ENCODE data around the gene SPTSSA.

The SPTSSA gene

GRCh38 chr14:34420547-34421150, 41.4 kb downstream of the SPTSSA start:
- TF ChIP-seq EZH2phosphoT487 (IDR thresholded peaks at IDR 0.05; ENCODE audit: low read length) = no peak
- no peak for TF ChIP-seq CTCF (IDR thresholded peaks at IDR 0.05; ENCODE audit: low read length)
- no peak for TF ChIP-seq EZH2 (optimal IDR thresholded peaks at IDR 0.05; ENCODE audit: low read depth, low read length)
- Histone ChIP-seq H3K9me3 (replicated peaks; ENCODE audit: insufficient read depth, low read length) (no peaks in the 10 kb centered on the region), H3K9me2 (replicated peaks; ENCODE audit: insufficient read depth, low read length) (no peaks in the 10 kb centered on the region), H3K27me3 (replicated peaks; ENCODE audit: insufficient read depth, low read length) (no peaks in the 10 kb centered on the region), H3K79me2 (ENCODE audit: low read length) (no peaks in the 10 kb centered on the region), H3K4me2 (ENCODE audit: low read depth, low read length) (no peak overlapping the region), H4K20me1 (ENCODE audit: insufficient read depth, low read length) (no peaks in the 10 kb centered on the region), H3F3A (ENCODE audit: insufficient read depth, low read length) (no peaks in the 10 kb centered on the region), H3K9ac (ENCODE audit: low read length) (no peak overlapping the region), H3K4me1 (ENCODE audit: low read length) (no peaks in the 10 kb centered on the region), H3K36me3 (replicated peaks; ENCODE audit: insufficient read depth, low read length) (no peaks in the 10 kb centered on the region), H2AFZ (ENCODE audit: low read length) (no peak overlapping the region), H3K4me3 (ENCODE audit: low read length) (no peak overlapping the region), H3K27ac (ENCODE audit: low read length) (no peak overlapping the region)
- no peak for DNase-seq

GRCh38 chr14:34409721-34410120, 52.3 kb downstream of the SPTSSA start:
- H3K9me3 ChIP-seq (replicated peaks; ENCODE audit: insufficient read depth, low read length) = no peaks in the 10 kb centered on the region
- H2AFZ ChIP-seq (ENCODE audit: low read length) = no peak overlapping the region
- no peaks in the 10 kb centered on the region for H4K20me1 ChIP-seq (ENCODE audit: insufficient read depth, low read length)
- no peaks in the 10 kb centered on the region for H3F3A ChIP-seq (ENCODE audit: insufficient read depth, low read length)
- TF ChIP-seq CTCF (IDR thresholded peaks at IDR 0.05; ENCODE audit: low read length) (no peak), EZH2phosphoT487 (IDR thresholded peaks at IDR 0.05; ENCODE audit: low read length) (no peak), EZH2 (optimal IDR thresholded peaks at IDR 0.05; ENCODE audit: low read depth, low read length) (no peak)
- H3K27ac ChIP-seq (ENCODE audit: low read length) = no peak overlapping the region
- no peaks in the 10 kb centered on the region for H3K79me2 ChIP-seq (ENCODE audit: low read length)
- no peak overlapping the region for H3K4me3 ChIP-seq (ENCODE audit: low read length)
- H3K36me3 ChIP-seq (replicated peaks; ENCODE audit: insufficient read depth, low read length) = no peaks in the 10 kb centered on the region
- no peaks in the 10 kb centered on the region for H3K4me1 ChIP-seq (ENCODE audit: low read length)
- H3K27me3 ChIP-seq (replicated peaks; ENCODE audit: insufficient read depth, low read length) = no peaks in the 10 kb centered on the region
- DNase-seq = no peak
- no peak overlapping the region for H3K9ac ChIP-seq (ENCODE audit: low read length)
- H3K4me2 ChIP-seq (ENCODE audit: low read depth, low read length) = no peak overlapping the region
- no peaks in the 10 kb centered on the region for H3K9me2 ChIP-seq (replicated peaks; ENCODE audit: insufficient read depth, low read length)

- Histone ChIP-seq H3K27me3 (replicated peaks; ENCODE audit: insufficient read depth, low read length) (no peaks in the 10 kb centered on the region), H3F3A (ENCODE audit: insufficient read depth, low read length) (no peaks in the 10 kb centered on the region), H4K20me1 (ENCODE audit: insufficient read depth, low read length) (no peaks in the 10 kb centered on the region), H3K9me3 (replicated peaks; ENCODE audit: insufficient read depth, low read length) (no peaks in the 10 kb centered on the region), H3K79me2 (ENCODE audit: low read length) (no peaks in the 10 kb centered on the region), H3K4me1 (ENCODE audit: low read length) (no peaks in the 10 kb centered on the region), H3K9me2 (replicated peaks; ENCODE audit: insufficient read depth, low read length) (no peaks in the 10 kb centered on the region), H2AFZ (ENCODE audit: low read length) (no peak overlapping the region), H3K4me3 (ENCODE audit: low read length) (no peak overlapping the region), H3K36me3 (replicated peaks; ENCODE audit: insufficient read depth, low read length) (no peaks in the 10 kb centered on the region), H3K9ac (ENCODE audit: low read length) (no peak overlapping the region), H3K4me2 (ENCODE audit: low read depth, low read length) (no peak overlapping the region), H3K27ac (ENCODE audit: low read length) (no peak overlapping the region)
- TF ChIP-seq EZH2phosphoT487 (IDR thresholded peaks at IDR 0.05; ENCODE audit: low read length) (no peak), CTCF (IDR thresholded peaks at IDR 0.05; ENCODE audit: low read length) (no peak), EZH2 (optimal IDR thresholded peaks at IDR 0.05; ENCODE audit: low read depth, low read length) (no peak)
- no peak for DNase-seq
Measured at GRCh38 chr14:34407951-34408350, 54.1 kb downstream of the SPTSSA start.

Data from MM.1S (cell line).